Measurements from ENCODE around the gene NFIA. TPM values are rescaled to one million over a fixed set of nuclear protein-coding genes. Genes with fewer than 3 reads are reported as not detected.

Gene NFIA
- total and polyA plus RNA-seq, 9 of the 15 experiments (the other 6 are each of a cell fraction or from before 2014, with no cell fraction given) = 5.3 to 24.9 (median 9.8) TPM

DNA sequence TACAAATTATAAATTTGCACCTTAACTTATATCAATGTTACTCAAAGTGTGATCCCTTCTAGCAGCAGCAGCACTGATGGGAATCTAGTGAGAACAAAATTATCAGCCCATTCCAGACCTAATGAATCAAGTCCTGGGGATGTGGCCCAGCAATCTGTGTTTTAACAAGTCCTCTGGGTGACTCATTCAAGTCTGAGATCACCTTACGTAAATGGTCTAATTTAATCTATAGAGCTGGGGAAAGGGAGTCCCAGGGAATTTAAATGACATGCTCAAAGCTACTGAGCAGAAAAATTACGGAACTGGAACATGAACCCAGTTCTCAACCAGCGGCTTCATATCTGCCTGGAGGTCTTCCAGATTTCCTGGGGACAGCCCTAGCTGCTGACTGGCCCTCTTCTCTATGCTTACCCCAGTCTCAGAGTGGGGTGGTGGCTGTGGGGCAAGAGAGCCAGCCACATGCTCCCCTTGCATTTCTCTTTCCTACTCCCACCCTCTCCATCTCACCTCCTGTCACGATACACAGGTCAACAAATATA lies 422.6 kb downstream of the NFIA start (continued):
- TF ChIP-seq, protein P1, sequence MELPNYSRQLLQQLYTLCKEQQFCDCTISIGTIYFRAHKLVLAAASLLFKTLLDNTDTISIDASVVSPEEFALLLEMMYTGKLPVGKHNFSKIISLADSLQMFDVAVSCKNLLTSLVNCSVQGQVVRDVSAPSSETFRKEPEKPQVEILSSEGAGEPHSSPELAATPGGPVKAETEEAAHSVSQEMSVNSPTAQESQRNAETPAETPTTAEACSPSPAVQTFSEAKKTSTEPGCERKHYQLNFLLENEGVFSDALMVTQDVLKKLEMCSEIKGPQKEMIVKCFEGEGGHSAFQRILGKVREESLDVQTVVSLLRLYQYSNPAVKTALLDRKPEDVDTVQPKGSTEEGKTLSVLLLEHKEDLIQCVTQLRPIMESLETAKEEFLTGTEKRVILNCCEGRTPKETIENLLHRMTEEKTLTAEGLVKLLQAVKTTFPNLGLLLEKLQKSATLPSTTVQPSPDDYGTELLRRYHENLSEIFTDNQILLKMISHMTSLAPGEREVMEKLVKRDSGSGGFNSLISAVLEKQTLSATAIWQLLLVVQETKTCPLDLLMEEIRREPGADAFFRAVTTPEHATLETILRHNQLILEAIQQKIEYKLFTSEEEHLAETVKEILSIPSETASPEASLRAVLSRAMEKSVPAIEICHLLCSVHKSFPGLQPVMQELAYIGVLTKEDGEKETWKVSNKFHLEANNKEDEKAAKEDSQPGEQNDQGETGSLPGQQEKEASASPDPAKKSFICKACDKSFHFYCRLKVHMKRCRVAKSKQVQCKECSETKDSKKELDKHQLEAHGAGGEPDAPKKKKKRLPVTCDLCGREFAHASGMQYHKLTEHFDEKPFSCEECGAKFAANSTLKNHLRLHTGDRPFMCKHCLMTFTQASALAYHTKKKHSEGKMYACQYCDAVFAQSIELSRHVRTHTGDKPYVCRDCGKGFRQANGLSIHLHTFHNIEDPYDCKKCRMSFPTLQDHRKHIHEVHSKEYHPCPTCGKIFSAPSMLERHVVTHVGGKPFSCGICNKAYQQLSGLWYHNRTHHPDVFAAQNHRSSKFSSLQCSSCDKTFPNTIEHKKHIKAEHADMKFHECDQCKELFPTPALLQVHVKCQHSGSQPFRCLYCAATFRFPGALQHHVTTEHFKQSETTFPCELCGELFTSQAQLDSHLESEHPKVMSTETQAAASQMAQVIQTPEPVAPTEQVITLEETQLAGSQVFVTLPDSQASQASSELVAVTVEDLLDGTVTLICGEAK (IDR thresholded peaks at IDR 0.05) = no peak
- TF ChIP-seq, protein P1 (CRISPR knock-in tag; IDR thresholded peaks at IDR 0.05) = no peak
- TF ChIP-seq GABPA (tag; conservative IDR thresholded peaks at IDR 0.05; ENCODE audit: low read depth) (no peak), MYC (IDR thresholded peaks at IDR 0.05; ENCODE audit: low read depth, low read length) (no peak), MYC (CRISPR knock-in tag; IDR thresholded peaks at IDR 0.05; ENCODE audit: borderline replicate concordance, low read depth) (no peak), DIDO1 (tag; IDR thresholded peaks at IDR 0.05; ENCODE audit: low read depth) (no peak), PPARD (CRISPR knock-in tag; IDR thresholded peaks at IDR 0.05) (no peak), BRCA1 (IDR thresholded peaks at IDR 0.05) (no peak), BRCA1 (CRISPR knock-in tag; IDR thresholded peaks at IDR 0.05) (no peak), L3MBTL2 (IDR thresholded peaks at IDR 0.05) (no peak), IRF9 (tag; IDR thresholded peaks at IDR 0.05) (no peak), JUN (IDR thresholded peaks at IDR 0.05; ENCODE audit: borderline replicate concordance, low read depth, low read length) (0 out of 2 replicates have a peak, but pooled peaks have one; percentile 27), JUN (CRISPR knock-in tag; IDR thresholded peaks at IDR 0.05; ENCODE audit: borderline replicate concordance) (no peak), NFE2 (IDR thresholded peaks at IDR 0.05; ENCODE audit: low read depth) (no peak)
- TF ChIP-seq, protein P2, sequence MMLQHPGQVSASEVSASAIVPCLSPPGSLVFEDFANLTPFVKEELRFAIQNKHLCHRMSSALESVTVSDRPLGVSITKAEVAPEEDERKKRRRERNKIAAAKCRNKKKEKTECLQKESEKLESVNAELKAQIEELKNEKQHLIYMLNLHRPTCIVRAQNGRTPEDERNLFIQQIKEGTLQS (IDR thresholded peaks at IDR 0.05) = peak; percentile 76
- TF ChIP-seq, protein P2 (CRISPR knock-in tag; conservative IDR thresholded peaks at IDR 0.05) = no peak
